RPMI7951 (cell line): ENCODE data around the gene ETS1. TPM values are rescaled to one million over a fixed set of nuclear protein-coding genes. Genes with fewer than 3 reads are reported as not detected.

Experiments
- DNase-seq: peaks from one replicate; pipeline ENCODE4 v3.0.0-alpha.2; 2012; ENCODE audit warnings: low read depth
- total RNA-seq: library from RNA; depleted of rRNA; stranded (reverse); fragments of >200 nt; shearing (Covaris generic); gene quantifications from 2 replicates; pipeline ENCODE4 v1.2.3, GENCODE V29; 2014

The ETS1 gene
- total RNA-seq, 1 experiment from 2014 or later, result 40.0 TPM

DNA sequence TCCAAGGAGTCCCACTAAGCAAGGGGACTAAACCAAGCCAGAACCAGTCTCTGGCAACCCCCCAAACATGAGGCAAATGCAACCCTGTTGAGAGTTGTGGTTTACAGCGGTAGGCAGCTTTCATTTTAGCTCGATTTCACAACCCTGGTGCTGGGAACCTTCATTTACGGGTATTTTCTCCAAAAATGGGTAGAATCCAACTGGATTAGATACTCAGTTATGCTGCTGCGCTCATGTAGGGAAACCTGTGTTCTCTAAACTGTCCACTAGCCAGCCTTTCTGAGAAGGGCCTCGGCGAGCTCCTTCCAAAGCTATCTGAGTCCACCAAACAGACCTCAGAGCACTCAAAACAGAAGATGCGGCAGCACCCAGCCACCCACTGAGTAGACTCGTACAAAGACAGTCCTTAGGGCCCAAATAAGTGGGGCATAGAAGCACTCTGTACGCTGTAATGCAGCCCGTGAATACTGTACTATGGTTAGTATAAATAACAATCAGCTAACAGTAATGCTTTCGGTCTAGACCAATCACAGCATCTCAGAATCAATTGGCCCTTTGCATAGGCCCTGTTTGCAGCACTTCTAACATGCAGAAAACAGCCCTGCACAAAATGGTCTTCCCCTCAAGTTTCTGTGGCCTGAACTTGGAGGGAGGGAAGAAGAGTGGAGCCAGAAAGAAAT lies 104.7 kb downstream of the ETS1 start:
- peak; percentile 93 for DNase-seq

DNA sequence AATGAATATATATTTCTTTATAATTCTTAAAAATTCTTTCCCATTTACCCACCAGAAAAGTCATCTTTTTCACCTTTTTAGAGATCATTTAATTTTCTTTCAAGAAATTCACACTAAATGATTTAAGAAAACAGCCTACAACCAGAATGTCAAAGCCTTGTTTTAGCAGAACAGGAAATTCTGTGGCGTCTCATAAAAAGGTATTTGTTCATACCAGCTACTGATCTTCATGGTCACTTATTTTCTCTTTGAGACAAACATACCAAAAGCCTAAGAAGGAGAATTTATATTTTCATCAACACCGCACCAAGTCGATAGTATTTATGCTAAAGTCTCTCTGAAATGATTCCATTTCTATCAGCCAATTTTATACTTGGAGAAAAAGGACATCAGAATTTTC lies 105.3 kb downstream of the ETS1 start:
- no peak for DNase-seq

GRCh38 chr11:128481135-128481534 lies 106.2 kb downstream of the ETS1 start:
- peak; percentile 89 for DNase-seq

GRCh38 chr11:128480665-128481064 lies 106.7 kb downstream of the ETS1 start:
- DNase-seq, result no peak

DNA sequence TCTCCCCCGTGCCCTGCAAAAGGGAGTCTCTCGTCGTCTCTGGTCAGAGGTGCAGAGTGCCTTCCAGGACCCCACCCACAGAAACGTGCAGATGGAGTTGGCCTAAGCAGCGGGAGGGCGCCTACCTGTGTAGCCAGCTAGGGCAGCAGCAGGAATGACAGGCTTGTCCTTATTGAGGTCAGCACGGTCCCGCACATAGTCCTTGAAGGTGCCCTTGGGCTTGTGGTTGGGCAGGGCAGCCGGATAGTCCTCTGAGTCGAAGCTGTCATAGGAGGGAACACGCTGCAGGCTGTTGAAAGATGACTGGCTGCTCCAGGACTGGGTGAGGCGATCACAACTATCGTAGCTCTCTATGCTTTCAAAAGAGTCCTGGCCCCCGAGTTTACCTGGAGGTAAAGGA lies 107.3 kb downstream of the ETS1 start:
- DNase-seq, result no peak

DNA sequence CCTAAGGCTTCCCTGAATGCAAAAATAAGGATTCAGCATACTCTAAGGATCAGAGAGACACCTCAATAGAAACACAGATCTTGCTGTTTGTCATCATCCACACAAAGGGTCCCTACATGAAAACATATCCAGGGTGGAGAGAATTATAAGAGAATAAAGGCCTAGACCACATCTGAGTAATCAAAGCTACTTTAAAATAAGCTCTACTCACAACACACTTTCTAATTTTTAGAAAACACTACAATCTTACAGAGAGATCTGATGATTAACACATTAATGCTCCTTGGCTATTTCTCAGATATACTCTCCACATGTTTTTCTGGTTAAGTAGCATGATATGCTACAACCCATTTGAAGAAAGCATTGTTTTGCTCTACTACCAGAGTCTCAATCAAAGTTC lies 108.2 kb downstream of the ETS1 start:
- DNase-seq, result no peak

GRCh38 chr11:128478305-128478704 lies 109.1 kb downstream of the ETS1 start:
- DNase-seq, result no peak

- no peak for DNase-seq
Measured at GRCh38 chr11:128477811-128478210, 109.5 kb downstream of the ETS1 start.

GRCh38 chr11:128477278-128477677 lies 110.1 kb downstream of the ETS1 start:
- no peak for DNase-seq

DNA sequence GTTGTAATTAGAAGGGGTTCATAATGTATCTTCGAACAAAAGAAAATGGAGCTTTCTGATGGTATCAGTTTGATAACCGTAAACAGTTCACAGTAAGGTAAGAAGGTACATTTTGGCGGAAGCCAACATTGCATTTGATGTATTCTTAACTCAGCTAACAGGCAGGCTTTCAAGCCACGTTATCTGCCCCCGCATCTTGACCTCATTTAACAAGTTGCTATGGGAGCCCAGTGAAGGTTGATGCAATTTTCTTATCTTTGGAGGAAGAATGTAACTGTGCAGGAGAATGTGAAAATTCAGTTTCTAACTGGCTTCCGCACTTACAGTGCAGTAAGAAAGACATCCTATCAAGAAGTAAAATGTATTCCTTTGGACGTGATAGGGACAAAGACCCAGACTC lies 110.6 kb downstream of the ETS1 start:
- DNase-seq, result peak; percentile 35

DNA sequence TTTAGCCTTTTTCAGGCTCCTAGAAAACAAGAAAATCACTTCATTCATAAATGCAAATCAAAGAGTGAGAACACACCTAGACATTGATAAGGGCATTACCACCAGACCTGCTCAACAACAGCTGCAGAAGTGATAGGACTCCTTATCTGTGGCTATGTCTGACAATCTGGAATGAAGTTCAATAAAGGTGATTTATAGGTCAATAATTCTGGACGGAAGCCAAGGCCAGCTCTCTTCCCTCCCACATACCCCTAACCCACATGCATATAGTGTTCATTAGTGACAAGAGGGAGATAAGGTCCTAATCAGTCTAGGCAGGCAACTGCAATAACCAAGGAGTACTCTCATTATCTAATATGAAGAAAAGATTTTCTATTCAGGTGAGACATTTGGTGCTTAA lies 111.3 kb downstream of the ETS1 start:
- no peak for DNase-seq

DNA sequence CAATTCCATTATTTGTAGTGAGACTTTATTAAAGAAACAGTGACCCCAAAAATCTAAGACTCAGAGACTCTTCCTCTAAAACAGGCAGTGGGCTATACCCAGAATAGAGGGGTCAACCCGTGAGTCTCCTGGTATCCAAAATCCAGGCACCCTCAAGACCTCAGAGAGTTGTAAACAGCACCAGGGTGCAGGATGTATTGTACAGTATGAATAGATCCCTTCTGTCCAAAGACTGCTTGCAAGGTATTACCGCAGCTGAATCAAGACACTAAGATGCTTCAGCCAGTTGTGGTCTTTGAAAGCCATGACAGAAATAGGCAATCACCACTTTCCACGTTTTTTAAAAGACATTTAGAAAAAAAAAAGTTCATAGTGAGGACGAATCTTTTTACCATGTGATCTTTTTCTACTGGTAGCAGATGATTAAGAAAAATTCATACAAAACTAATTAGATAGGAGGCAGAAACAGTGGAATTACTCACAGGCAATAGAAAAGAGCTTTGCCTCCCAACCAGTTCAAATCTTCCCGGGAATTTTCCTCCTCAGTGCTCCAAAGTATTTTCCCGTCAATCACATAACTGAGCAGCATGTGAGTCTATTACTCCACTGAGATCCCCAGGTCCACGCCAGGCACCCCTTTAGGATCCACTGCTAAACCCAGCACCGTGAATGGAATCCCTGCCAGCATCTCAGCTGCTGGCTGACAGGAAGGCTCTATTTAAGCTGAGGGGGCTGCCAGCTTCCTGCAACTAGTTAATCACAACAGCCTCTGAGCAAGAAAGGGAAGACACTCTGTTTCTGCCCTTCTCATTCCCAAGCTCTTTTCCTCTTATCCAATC lies 113.1 kb downstream of the ETS1 start:
- no peak for DNase-seq

DNA sequence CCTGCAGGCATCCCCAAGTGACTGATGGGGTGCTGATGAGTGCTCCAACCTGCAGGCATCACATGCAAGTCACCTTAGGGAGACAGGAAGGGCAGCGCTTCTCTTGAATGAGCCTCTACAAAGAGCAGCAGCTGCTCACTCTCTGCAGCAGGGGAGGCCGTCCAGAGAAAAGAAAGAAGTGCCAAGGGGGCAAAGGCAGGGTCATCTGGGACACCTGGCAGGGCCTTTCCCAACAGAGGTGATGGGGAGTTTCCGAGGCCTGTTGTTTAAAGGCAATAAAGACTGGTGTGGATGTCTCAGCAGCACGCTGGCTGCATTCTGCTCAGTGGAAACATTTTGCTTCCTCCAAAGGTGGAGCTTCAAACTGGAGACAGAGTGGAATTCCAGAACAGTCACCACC lies 113.7 kb downstream of the ETS1 start:
- no peak for DNase-seq

- DNase-seq, result peak; percentile 82
Measured at GRCh38 chr11:128472128-128473089, 114.9 kb downstream of the ETS1 start.

- no peak for DNase-seq
Measured at GRCh38 chr11:128471138-128471661, 116.2 kb downstream of the ETS1 start.

GRCh38 chr11:128470081-128470480 lies 117.3 kb downstream of the ETS1 start:
- DNase-seq, result no peak

GRCh38 chr11:128469220-128469619 lies 118.1 kb downstream of the ETS1 start:
- DNase-seq, result no peak

- DNase-seq, result peak; percentile 41
Measured at GRCh38 chr11:128468111-128468510, 119.2 kb downstream of the ETS1 start.

- DNase-seq, result peak; percentile 99
Measured at GRCh38 chr11:128467610-128468041, 119.7 kb downstream of the ETS1 start.

GRCh38 chr11:128467041-128467440 lies 120.3 kb downstream of the ETS1 start:
- DNase-seq, result no peak

DNA sequence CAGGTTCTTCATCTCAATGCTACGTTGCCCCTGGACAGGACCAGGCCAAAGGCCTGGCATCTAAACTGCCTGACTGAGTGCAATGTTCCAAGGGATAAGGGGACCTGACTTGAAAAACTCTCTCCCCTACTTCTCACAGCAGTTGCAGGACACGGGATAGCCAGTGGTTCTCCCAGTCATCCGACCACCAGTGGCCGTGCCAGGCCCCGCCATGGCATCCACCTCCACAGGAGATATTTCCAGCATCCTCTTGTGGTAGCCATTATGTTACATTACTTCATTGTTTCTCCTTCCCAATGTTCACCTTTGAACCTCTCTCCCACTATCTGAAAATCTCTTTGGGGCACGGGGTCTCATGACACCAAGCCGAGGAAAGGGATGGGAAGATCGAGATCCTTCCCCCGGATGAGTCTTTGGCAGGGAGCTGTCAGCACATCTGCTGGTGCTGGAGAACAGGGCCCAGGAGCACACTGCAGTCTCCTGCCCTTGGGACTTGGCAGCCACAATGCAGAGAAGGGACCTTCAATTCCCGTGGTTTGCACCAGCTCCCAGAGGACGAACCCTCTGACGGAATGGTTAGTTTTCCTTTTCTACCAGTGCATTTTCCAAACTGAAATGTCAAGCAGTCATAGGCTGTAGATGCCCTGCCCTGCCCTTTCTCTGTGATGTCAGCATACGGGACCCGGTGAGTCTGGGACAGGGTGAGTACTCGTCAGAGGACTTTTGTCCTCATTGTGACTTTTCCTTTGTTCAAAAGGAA lies 121.2 kb downstream of the ETS1 start:
- DNase-seq, result peak; percentile 51
